Measurements from ENCODE around the gene ZNF609. TPM values are rescaled to one million over a fixed set of nuclear protein-coding genes. Genes with fewer than 3 reads are reported as not detected.

ZNF609 gene
- total and polyA plus RNA-seq, 2 of the 13 experiments (the other 11 are each of a cell fraction or from before 2014, with no cell fraction given) = 8.9 to 9.9 TPM

DNA sequence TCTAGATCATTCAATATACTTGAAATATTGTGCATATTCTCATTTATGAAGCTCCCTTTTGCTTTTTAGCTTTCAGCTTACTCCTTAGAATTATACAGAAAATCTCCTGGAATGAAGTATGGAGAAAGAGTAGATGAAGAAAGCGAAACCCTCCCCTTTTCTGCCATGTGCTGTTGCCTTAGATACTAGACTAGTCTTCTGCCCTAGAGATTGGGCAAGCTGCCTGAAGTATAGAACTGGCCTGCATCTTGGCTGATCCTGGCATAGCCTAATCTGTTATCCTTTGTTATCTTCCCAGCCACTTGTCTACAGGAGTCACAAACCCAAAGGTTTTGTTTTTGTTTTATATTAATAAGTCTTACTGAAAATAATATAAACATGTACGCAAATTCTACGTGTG is 176.2 kb downstream of the ZNF609 start:
- ChIA-PET POLR2A (interaction anchor here (0.9 to 1.9 kb wide), 2 partner anchors 14 to 26 kb away, joined by 4 to 5 read pairs; no protein-coding TSS in a partner anchor), CTCF (ENCODE audit: low intra/inter-chr PET ratio, low total read pairs) (no interaction called here)
- 97% methylated on average over 3 of the region's 3 CpGs for whole genome bisulfite sequencing (ENCODE audit: low lambda C conversion rate)
- H3K9ac ChIP-seq (ENCODE audit: insufficient read depth, low read depth, low read length) = no peak overlapping the region
- peaks cover 13% of the 10 kb centered on the region for H3K79me2 ChIP-seq (ENCODE audit: insufficient read depth, low read length)
- H4K20me1 ChIP-seq (ENCODE audit: insufficient read depth, low read length) = no peaks in the 10 kb centered on the region
- in situ Hi-C loops (cut with HindIII; ENCODE audit: extremely low pct_ligation_motif_present, low pct_unique_long_range_greater_than_20kb) (no loop called here), intact Hi-C loops (cut with micrococcal nuclease; ENCODE audit: unreplicated experiment) (no loop called here)
- H3K27ac ChIP-seq (ENCODE audit: extremely low read length, insufficient read depth, low read length) = peak overlapping the region; percentile 87
- no peak overlapping the region for H3K4me2 ChIP-seq (ENCODE audit: low read depth, low read length)
- no peak for DNase-seq (ENCODE audit: low spot score)
- no peak for ATAC-seq
- peaks cover 76% of the 10 kb centered on the region for H3K4me1 ChIP-seq (ENCODE audit: insufficient read depth, low read length)
- H3K36me3 ChIP-seq (replicated peaks in 1 of 2; ENCODE audit: control insufficient read depth in 1 of 2, insufficient read depth in 2 of 2, low read length in 2 of 2) = peaks cover 2 to 9% of the 10 kb centered on the region in 2 experiments; a peak in 2 of 5 replicates
- H3K27me3 ChIP-seq (ENCODE audit: control insufficient read depth in 1 of 2, insufficient read depth in 2 of 2, low read length in 2 of 2) = no peaks in the 10 kb centered on the region
- BruUV-seq (replicated peaks) = no TSS peak
- no peak overlapping the region for H2AFZ ChIP-seq (ENCODE audit: low read length)
- H3K9me3 ChIP-seq (ENCODE audit: low read length) = no peaks in the 10 kb centered on the region
- no peak for FAIRE-seq
- H3K4me3 ChIP-seq (replicated peaks in 1 of 3; ENCODE audit: insufficient read depth in 1 of 3, low read depth in 2 of 3, low read length in 3 of 3) = no peak overlapping the region
- TF ChIP-seq ZNF282 (IDR thresholded peaks at IDR 0.05; ENCODE audit: partially characterized antibody) (no peak), CEBPG (CRISPR knock-in tag; IDR thresholded peaks at IDR 0.05) (no peak), RAD51 (IDR thresholded peaks at IDR 0.05; ENCODE audit: borderline replicate concordance) (no peak), ZNF460 (CRISPR knock-in tag; IDR thresholded peaks at IDR 0.05; ENCODE audit: borderline replicate concordance) (no peak), TCF7L2 (IDR thresholded peaks at IDR 0.05; ENCODE audit: low read depth, low read length) (no peak), HOXA9 (CRISPR knock-in tag; IDR thresholded peaks at IDR 0.05; ENCODE audit: borderline replicate concordance) (no peak), ZNF292 (CRISPR knock-in tag; IDR thresholded peaks at IDR 0.05; ENCODE audit: borderline replicate concordance, low read depth) (no peak), CAMTA2 (CRISPR knock-in tag; IDR thresholded peaks at IDR 0.05; ENCODE audit: borderline replicate concordance) (no peak), FOXA3 (CRISPR knock-in tag; IDR thresholded peaks at IDR 0.05) (no peak), NCOR1 (IDR thresholded peaks at IDR 0.05; ENCODE audit: borderline replicate concordance, low read length) (no peak)
- TF ChIP-seq, protein P1, sequence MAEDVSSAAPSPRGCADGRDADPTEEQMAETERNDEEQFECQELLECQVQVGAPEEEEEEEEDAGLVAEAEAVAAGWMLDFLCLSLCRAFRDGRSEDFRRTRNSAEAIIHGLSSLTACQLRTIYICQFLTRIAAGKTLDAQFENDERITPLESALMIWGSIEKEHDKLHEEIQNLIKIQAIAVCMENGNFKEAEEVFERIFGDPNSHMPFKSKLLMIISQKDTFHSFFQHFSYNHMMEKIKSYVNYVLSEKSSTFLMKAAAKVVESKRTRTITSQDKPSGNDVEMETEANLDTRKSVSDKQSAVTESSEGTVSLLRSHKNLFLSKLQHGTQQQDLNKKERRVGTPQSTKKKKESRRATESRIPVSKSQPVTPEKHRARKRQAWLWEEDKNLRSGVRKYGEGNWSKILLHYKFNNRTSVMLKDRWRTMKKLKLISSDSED (CRISPR knock-in tag; IDR thresholded peaks at IDR 0.05) = no peak
- TF ChIP-seq, protein P2, sequence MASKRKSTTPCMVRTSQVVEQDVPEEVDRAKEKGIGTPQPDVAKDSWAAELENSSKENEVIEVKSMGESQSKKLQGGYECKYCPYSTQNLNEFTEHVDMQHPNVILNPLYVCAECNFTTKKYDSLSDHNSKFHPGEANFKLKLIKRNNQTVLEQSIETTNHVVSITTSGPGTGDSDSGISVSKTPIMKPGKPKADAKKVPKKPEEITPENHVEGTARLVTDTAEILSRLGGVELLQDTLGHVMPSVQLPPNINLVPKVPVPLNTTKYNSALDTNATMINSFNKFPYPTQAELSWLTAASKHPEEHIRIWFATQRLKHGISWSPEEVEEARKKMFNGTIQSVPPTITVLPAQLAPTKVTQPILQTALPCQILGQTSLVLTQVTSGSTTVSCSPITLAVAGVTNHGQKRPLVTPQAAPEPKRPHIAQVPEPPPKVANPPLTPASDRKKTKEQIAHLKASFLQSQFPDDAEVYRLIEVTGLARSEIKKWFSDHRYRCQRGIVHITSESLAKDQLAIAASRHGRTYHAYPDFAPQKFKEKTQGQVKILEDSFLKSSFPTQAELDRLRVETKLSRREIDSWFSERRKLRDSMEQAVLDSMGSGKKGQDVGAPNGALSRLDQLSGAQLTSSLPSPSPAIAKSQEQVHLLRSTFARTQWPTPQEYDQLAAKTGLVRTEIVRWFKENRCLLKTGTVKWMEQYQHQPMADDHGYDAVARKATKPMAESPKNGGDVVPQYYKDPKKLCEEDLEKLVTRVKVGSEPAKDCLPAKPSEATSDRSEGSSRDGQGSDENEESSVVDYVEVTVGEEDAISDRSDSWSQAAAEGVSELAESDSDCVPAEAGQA (IDR thresholded peaks at IDR 0.05; ENCODE audit: low read depth) = no peak
- TF ChIP-seq, protein P2 (CRISPR knock-in tag; IDR thresholded peaks at IDR 0.05; ENCODE audit: borderline replicate concordance) = no peak
- TF ChIP-seq, protein P3, sequence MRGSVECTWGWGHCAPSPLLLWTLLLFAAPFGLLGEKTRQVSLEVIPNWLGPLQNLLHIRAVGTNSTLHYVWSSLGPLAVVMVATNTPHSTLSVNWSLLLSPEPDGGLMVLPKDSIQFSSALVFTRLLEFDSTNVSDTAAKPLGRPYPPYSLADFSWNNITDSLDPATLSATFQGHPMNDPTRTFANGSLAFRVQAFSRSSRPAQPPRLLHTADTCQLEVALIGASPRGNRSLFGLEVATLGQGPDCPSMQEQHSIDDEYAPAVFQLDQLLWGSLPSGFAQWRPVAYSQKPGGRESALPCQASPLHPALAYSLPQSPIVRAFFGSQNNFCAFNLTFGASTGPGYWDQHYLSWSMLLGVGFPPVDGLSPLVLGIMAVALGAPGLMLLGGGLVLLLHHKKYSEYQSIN (CRISPR knock-in tag; IDR thresholded peaks at IDR 0.05; ENCODE audit: borderline replicate concordance) = no peak
- TF ChIP-seq, protein P4, sequence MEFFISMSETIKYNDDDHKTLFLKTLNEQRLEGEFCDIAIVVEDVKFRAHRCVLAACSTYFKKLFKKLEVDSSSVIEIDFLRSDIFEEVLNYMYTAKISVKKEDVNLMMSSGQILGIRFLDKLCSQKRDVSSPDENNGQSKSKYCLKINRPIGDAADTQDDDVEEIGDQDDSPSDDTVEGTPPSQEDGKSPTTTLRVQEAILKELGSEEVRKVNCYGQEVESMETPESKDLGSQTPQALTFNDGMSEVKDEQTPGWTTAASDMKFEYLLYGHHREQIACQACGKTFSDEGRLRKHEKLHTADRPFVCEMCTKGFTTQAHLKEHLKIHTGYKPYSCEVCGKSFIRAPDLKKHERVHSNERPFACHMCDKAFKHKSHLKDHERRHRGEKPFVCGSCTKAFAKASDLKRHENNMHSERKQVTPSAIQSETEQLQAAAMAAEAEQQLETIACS (CRISPR knock-in tag; IDR thresholded peaks at IDR 0.05) = no peak
